Mesenchymal stem cell (in vitro differentiated cells and primary cell): ENCODE data around the gene CDH24.
A peak's percentile ranks its signal among the peaks of the same experiment; 100 is the strongest.

ENCODE experiments used
- DNase-seq: peaks from one replicate; pipeline ENCODE4 v3.0.0-alpha.2; 2013
- H2AFZ ChIP-seq: one replicate; pipeline ENCODE4 v1.6.1; 2013; ENCODE audit warnings: low read depth, mild to moderate bottlenecking, control low read depth, inconsistent platforms, low read length, moderate library complexity
- H2AK5ac ChIP-seq: 2 replicates; pipeline ENCODE4 v1.6.1; 2013; ENCODE audit warnings: low read length, moderate library complexity, mild to moderate bottlenecking, inconsistent platforms; ENCODE audit not compliant: severe bottlenecking
- H2BK120ac ChIP-seq: one replicate; pipeline ENCODE4 v1.6.1; 2013; ENCODE audit warnings: low read depth, mild to moderate bottlenecking, inconsistent platforms, low read length, moderate library complexity
- H2BK12ac ChIP-seq, 2 experiments: one replicate each; pipeline ENCODE4 v1.6.1; 2013; ENCODE audit warnings: inconsistent platforms in 2 of 2, low read length in 2 of 2, mild to moderate bottlenecking in 2 of 2, moderate library complexity in 2 of 2, control low read depth in 1 of 2
- H2BK15ac ChIP-seq: one replicate; pipeline ENCODE4 v1.6.1; 2013; ENCODE audit warnings: mild to moderate bottlenecking, low read depth, inconsistent platforms; ENCODE audit not compliant: poor library complexity, severe bottlenecking
- H2BK5ac ChIP-seq: 2 replicates; pipeline ENCODE4 v1.6.1; 2013; ENCODE audit warnings: low read depth, mild to moderate bottlenecking, low read length, control low read depth, inconsistent platforms; ENCODE audit not compliant: poor library complexity, severe bottlenecking
- H3K14ac ChIP-seq, 2 experiments: one replicate each; pipeline ENCODE4 v1.6.1; 2013; ENCODE audit warnings: inconsistent platforms in 2 of 2, low read length in 2 of 2, control low read depth in 1 of 2, mild to moderate bottlenecking in 1 of 2, moderate library complexity in 1 of 2
- H3K18ac ChIP-seq, 2 experiments: one replicate each; pipeline ENCODE4 v1.6.1; 2013; ENCODE audit warnings: inconsistent platforms in 2 of 2, low read length in 2 of 2, control low read depth in 1 of 2, low read depth in 1 of 2, mild to moderate bottlenecking in 1 of 2
- H3K23ac ChIP-seq, 2 experiments: one replicate each; pipeline ENCODE4 v1.6.1; 2013; ENCODE audit warnings: inconsistent platforms in 2 of 2, low read length in 2 of 2, mild to moderate bottlenecking in 2 of 2, moderate library complexity in 2 of 2, control low read depth in 1 of 2
- H3K27ac ChIP-seq: 2 replicates; pipeline ENCODE4 v1.5.1; 2013; ENCODE audit warnings: mild to moderate bottlenecking, moderate library complexity, low read length, control low read depth, inconsistent platforms; ENCODE audit not compliant: poor library complexity, severe bottlenecking
- H3K27me3 ChIP-seq, 2 experiments: 2 replicates each; pipeline versions ENCODE4 v1.6.1 to v1.7.0; 2013; ENCODE audit warnings: low read length in 2 of 2, mild to moderate bottlenecking in 2 of 2, moderate library complexity in 2 of 2, control low read depth in 1 of 2, inconsistent platforms in 1 of 2; ENCODE audit not compliant: control insufficient read depth in 1 of 2, insufficient read depth in 1 of 2
- H3K36me3 ChIP-seq, 2 experiments: 2 replicates each; pipeline versions ENCODE4 v1.6.1 to v1.7.0; 2013; ENCODE audit warnings: low read length in 2 of 2, control low read depth in 1 of 2, inconsistent platforms in 1 of 2, low read depth in 1 of 2, mild to moderate bottlenecking in 1 of 2; ENCODE audit not compliant: insufficient read depth in 2 of 2, control insufficient read depth in 1 of 2
- H3K4ac ChIP-seq, 2 experiments: one replicate each; pipeline ENCODE4 v1.6.1; 2013; ENCODE audit warnings: inconsistent platforms in 2 of 2, low read length in 2 of 2, mild to moderate bottlenecking in 2 of 2, moderate library complexity in 2 of 2, control low read depth in 1 of 2, low read depth in 1 of 2
- H3K4me1 ChIP-seq: 2 replicates; pipeline ENCODE4 v1.6.1; 2013; ENCODE audit warnings: low read depth, low read length, control low read depth; ENCODE audit not compliant: control insufficient read depth, insufficient read depth
- H3K4me2 ChIP-seq: 2 replicates; pipeline ENCODE4 v1.6.1; 2013; ENCODE audit warnings: low read length, mild to moderate bottlenecking, inconsistent platforms; ENCODE audit not compliant: poor library complexity, severe bottlenecking
- H3K4me3 ChIP-seq, 2 experiments: 2 replicates each; pipeline versions ENCODE4 v1.5.1 to v1.7.0; 2013; ENCODE audit warnings: low read length in 2 of 2, mild to moderate bottlenecking in 2 of 2, control low read depth in 1 of 2, low read depth in 1 of 2; ENCODE audit not compliant: insufficient read depth in 1 of 2
- H3K79me1 ChIP-seq: replicated peaks from 2 replicates; pipeline ENCODE4 v1.6.1; 2013; ENCODE audit warnings: mild to moderate bottlenecking, control low read depth, low read length, inconsistent platforms; ENCODE audit not compliant: poor library complexity, severe bottlenecking
- H3K9ac ChIP-seq: 2 replicates; pipeline ENCODE4 v1.7.0; 2013; ENCODE audit warnings: mild to moderate bottlenecking, low read length, moderate library complexity
- H3K9me3 ChIP-seq: 2 replicates; pipeline ENCODE4 v1.7.0; 2013; ENCODE audit warnings: mild to moderate bottlenecking, low read length; ENCODE audit not compliant: control insufficient read depth
- H4K8ac ChIP-seq: one replicate; pipeline ENCODE4 v1.6.1; 2013; ENCODE audit warnings: inconsistent platforms, mild to moderate bottlenecking, low read length, moderate library complexity
- H4K91ac ChIP-seq: one replicate; pipeline ENCODE4 v1.6.1; 2013; ENCODE audit warnings: mild to moderate bottlenecking, low read length, inconsistent platforms
- WGBS: methylation state at CpG from one replicate; pipeline ENCODE4 v1.1.7; 2013; ENCODE audit warnings: mixed read lengths; 5-methylcytosine and 5-hydroxymethylcytosine counted together

The CDH24 gene

GRCh38 chr14:23051141-23052057, 5.9 kb downstream of the CDH24 start:
- Histone ChIP-seq H3K36me3 (peaks cover 0 to 53% of the 10 kb centered on the region in 2 experiments), H3K27me3 (no peaks in the 10 kb centered on the region), H3K14ac (no peak overlapping the region), H3K4me3 (no peak overlapping the region), H3K9me3 (no peaks in the 10 kb centered on the region), H2AK5ac (no peak overlapping the region), H3K79me1 (peaks cover 5% of the 10 kb centered on the region), H2BK15ac (no peak overlapping the region), H3K4ac (no peak overlapping the region), H3K4me2 (no peak overlapping the region), H3K23ac (no peak overlapping the region), H4K91ac (no peak overlapping the region), H3K18ac (no peak overlapping the region), H3K4me1 (peaks cover 25% of the 10 kb centered on the region), H3K27ac (no peak overlapping the region), H3K9ac (no peak overlapping the region), H2BK12ac (no peak overlapping the region), H4K8ac (no peak overlapping the region), H2BK5ac (no peak overlapping the region), H2BK120ac (no peak overlapping the region), H2AFZ (no peak overlapping the region)
- DNase-seq: no peak
- 89% methylated on average over 3 of the region's 5 CpGs for WGBS

GRCh38 chr14:23049011-23049410, 8.3 kb downstream of the CDH24 start:
- H3K18ac ChIP-seq: no peak overlapping the region
- no peaks in the 10 kb centered on the region for H3K9me3 ChIP-seq
- H3K79me1 ChIP-seq: no peaks in the 10 kb centered on the region
- H2AK5ac ChIP-seq: no peak overlapping the region
- WGBS: 96% methylated on average over 7 of the region's 9 CpGs
- no peak overlapping the region for H2BK12ac ChIP-seq
- H3K4me2 ChIP-seq: no peak overlapping the region
- no peaks in the 10 kb centered on the region for H3K27me3 ChIP-seq
- no peak overlapping the region for H3K23ac ChIP-seq
- no peak overlapping the region for H4K8ac ChIP-seq
- H3K4me3 ChIP-seq: no peak overlapping the region
- peaks cover 0 to 43% of the 10 kb centered on the region in 2 experiments for H3K36me3 ChIP-seq
- H4K91ac ChIP-seq: peak overlapping the region; percentile 46
- no peak overlapping the region for H3K4ac ChIP-seq
- DNase-seq: no peak
- no peak overlapping the region for H3K9ac ChIP-seq
- H3K27ac ChIP-seq: no peak overlapping the region
- no peak overlapping the region for H2BK120ac ChIP-seq
- no peak overlapping the region for H2BK5ac ChIP-seq
- no peak overlapping the region for H2BK15ac ChIP-seq
- no peak overlapping the region for H2AFZ ChIP-seq
- H3K4me1 ChIP-seq: peaks cover 13% of the 10 kb centered on the region
- H3K14ac ChIP-seq: no peak overlapping the region

- no peak overlapping the region for H2AFZ ChIP-seq
- H3K14ac ChIP-seq: no peak overlapping the region
- no peak overlapping the region for H2AK5ac ChIP-seq
- H3K9me3 ChIP-seq: no peaks in the 10 kb centered on the region
- no peak overlapping the region for H3K4me3 ChIP-seq
- H3K18ac ChIP-seq: no peak overlapping the region
- no peaks in the 10 kb centered on the region for H3K79me1 ChIP-seq
- no peak overlapping the region for H4K91ac ChIP-seq
- no peak overlapping the region for H2BK120ac ChIP-seq
- no peak overlapping the region for H2BK12ac ChIP-seq
- no peaks in the 10 kb centered on the region for H3K27me3 ChIP-seq
- H3K36me3 ChIP-seq: peaks cover 0 to 38% of the 10 kb centered on the region in 2 experiments
- no peak overlapping the region for H3K23ac ChIP-seq
- H3K4me2 ChIP-seq: no peak overlapping the region
- WGBS: 98% methylated on average over 80 of the region's 85 CpGs
- no peak for DNase-seq
- no peak overlapping the region for H2BK15ac ChIP-seq
- H3K9ac ChIP-seq: no peak overlapping the region
- no peak overlapping the region for H3K27ac ChIP-seq
- H4K8ac ChIP-seq: no peak overlapping the region
- H3K4me1 ChIP-seq: peaks cover 13% of the 10 kb centered on the region
- no peak overlapping the region for H3K4ac ChIP-seq
- no peak overlapping the region for H2BK5ac ChIP-seq
Observed at GRCh38 chr14:23047751-23048693, 9.3 kb downstream of the CDH24 start.
